Left ventricle myocardium inferior (tissue), 1 donor: ENCODE measurements around the gene IL1F10. TPM values are rescaled to one million over a fixed set of nuclear protein-coding genes. Genes with fewer than 3 reads are reported as not detected.

Experiments used
- DNase-seq: peaks from one replicate; pipeline ENCODE4 v3.0.0-alpha.2; 2020
- H3K27ac ChIP-seq: fragments of 200-600 bp; replicated peaks from 2 replicates; pipeline ENCODE4 v1.8.0; 2021
- H3K27me3 ChIP-seq: fragments of 200-600 bp; 2 replicates; pipeline ENCODE4 v1.8.0; 2021; ENCODE audit warnings: low read depth
- H3K36me3 ChIP-seq: fragments of 200-600 bp; 2 replicates; pipeline ENCODE4 v1.8.0; 2021
- H3K4me1 ChIP-seq: fragments of 200-600 bp; 2 replicates; pipeline ENCODE4 v1.8.0; 2021
- H3K4me3 ChIP-seq: fragments of 200-600 bp; 2 replicates; pipeline ENCODE4 v1.8.0; 2021; ENCODE audit warnings: mild to moderate bottlenecking, moderate library complexity
- H3K9me3 ChIP-seq: fragments of 200-600 bp; replicated peaks from 2 replicates; pipeline ENCODE4 v1.8.0; 2021
- CTCF ChIP-seq: fragments of 200-600 bp; IDR thresholded peaks from 2 replicates; pipeline ENCODE4 v1.8.0; 2021; ENCODE audit warnings: antibody characterized with exemption, mild to moderate bottlenecking, borderline replicate concordance
- intact Hi-C: fragments of 100-400 bp; cut with micrococcal nuclease; formaldehyde crosslinking; loops from one replicate; pipeline ENCODE4 v1.11.0; 2022
- total RNA-seq: library from RNA; stranded (reverse); fragmentation: NEBNext Ultra II Directional; extraction: Animal tissue kit (Norgen Biotek cat#: 25700); gene quantifications from one replicate; pipeline ENCODE4 v1.2.1, GENCODE V29; 2021
- donor health status: DM: no; HTN: yes; CAD: no; lungs with severe emphysema.

IL1F10 gene
- total RNA-seq, 1 donor from 2014 or later = not detected

- Histone ChIP-seq H3K36me3 (no peaks in the 10 kb centered on the region), H3K4me3 (no peak overlapping the region), H3K27ac (no peak overlapping the region), H3K27me3 (peaks cover 46% of the 10 kb centered on the region), H3K4me1 (no peaks in the 10 kb centered on the region), H3K9me3 (no peaks in the 10 kb centered on the region)
- intact Hi-C loops = no loop called here
- TF ChIP-seq CTCF = no peak
- no peak for DNase-seq
These were observed 35.5 kb downstream of the IL1F10 start for GRCh38 chr2:113103277-113103676.

GRCh38 chr2:113104054-113104611 lies 36.4 kb downstream of the IL1F10 start:
- peaks cover 49% of the 10 kb centered on the region for H3K27me3 ChIP-seq
- no peaks in the 10 kb centered on the region for H3K4me1 ChIP-seq
- no peak overlapping the region for H3K4me3 ChIP-seq
- H3K27ac ChIP-seq = no peak overlapping the region
- no peaks in the 10 kb centered on the region for H3K9me3 ChIP-seq
- intact Hi-C loops = no loop called here
- no peaks in the 10 kb centered on the region for H3K36me3 ChIP-seq
- TF ChIP-seq CTCF = no peak
- DNase-seq = no peak

GRCh38 chr2:113105047-113105785 lies 37.4 kb downstream of the IL1F10 start:
- Histone ChIP-seq H3K27me3 (peaks cover 51% of the 10 kb centered on the region), H3K4me3 (no peak overlapping the region), H3K9me3 (no peaks in the 10 kb centered on the region), H3K27ac (no peak overlapping the region), H3K4me1 (no peaks in the 10 kb centered on the region), H3K36me3 (no peaks in the 10 kb centered on the region)
- DNase-seq = no peak
- no peak for TF ChIP-seq CTCF
- intact Hi-C loops = no loop called here

GRCh38 chr2:113111121-113111520 lies 43.4 kb downstream of the IL1F10 start:
- Histone ChIP-seq H3K9me3 (no peaks in the 10 kb centered on the region), H3K36me3 (no peaks in the 10 kb centered on the region), H3K27me3 (peaks cover 53% of the 10 kb centered on the region), H3K4me3 (no peak overlapping the region), H3K4me1 (no peaks in the 10 kb centered on the region), H3K27ac (no peak overlapping the region)
- DNase-seq = no peak
- intact Hi-C loops = no loop called here
- no peak for TF ChIP-seq CTCF

GRCh38 chr2:113111823-113112287 lies 44.1 kb downstream of the IL1F10 start:
- H3K27me3 ChIP-seq = peaks cover 52% of the 10 kb centered on the region
- no peak for DNase-seq

More at GRCh38 chr2:113111823-113112287, 44.1 kb downstream of the IL1F10 start:
- no peak overlapping the region for H3K4me3 ChIP-seq
- H3K9me3 ChIP-seq = no peaks in the 10 kb centered on the region
- intact Hi-C loops = no loop called here
- TF ChIP-seq CTCF = no peak
- H3K27ac ChIP-seq = no peak overlapping the region
- H3K4me1 ChIP-seq = no peaks in the 10 kb centered on the region
- no peaks in the 10 kb centered on the region for H3K36me3 ChIP-seq
